Measurements from ENCODE around the gene IL18RAP.

Gene IL18RAP

DNA sequence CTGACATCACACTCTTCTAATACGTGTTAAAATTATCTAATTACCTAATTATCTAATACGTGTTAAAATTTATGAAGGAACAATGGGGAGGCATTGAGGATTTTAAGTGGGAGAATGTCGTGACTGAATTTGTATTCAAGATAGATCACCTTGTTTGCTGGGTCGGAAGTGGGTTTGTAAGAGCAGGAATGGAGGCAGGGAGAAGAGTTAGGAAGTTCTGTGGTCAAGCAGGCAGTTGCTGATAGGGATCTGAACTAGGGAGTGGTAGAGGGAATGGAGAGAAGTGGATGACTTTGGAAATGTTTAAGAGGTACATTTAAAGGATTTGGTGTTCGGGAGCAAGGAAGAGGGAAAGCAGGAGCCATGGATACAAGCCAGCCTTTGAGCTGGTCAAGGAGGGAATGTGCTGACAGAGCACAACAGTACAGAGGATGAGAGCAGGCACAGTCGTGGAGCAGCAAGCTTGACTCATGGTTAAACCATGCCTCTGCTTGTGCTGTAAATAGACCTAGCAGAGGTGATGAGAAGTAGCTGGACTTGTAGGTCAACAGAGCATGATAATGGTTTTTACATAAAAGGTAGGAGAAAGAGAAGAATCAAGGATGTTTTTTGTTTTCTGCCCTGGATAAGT is 16.2 kb downstream of the IL18RAP start:
- TF ChIP-seq, protein P1, sequence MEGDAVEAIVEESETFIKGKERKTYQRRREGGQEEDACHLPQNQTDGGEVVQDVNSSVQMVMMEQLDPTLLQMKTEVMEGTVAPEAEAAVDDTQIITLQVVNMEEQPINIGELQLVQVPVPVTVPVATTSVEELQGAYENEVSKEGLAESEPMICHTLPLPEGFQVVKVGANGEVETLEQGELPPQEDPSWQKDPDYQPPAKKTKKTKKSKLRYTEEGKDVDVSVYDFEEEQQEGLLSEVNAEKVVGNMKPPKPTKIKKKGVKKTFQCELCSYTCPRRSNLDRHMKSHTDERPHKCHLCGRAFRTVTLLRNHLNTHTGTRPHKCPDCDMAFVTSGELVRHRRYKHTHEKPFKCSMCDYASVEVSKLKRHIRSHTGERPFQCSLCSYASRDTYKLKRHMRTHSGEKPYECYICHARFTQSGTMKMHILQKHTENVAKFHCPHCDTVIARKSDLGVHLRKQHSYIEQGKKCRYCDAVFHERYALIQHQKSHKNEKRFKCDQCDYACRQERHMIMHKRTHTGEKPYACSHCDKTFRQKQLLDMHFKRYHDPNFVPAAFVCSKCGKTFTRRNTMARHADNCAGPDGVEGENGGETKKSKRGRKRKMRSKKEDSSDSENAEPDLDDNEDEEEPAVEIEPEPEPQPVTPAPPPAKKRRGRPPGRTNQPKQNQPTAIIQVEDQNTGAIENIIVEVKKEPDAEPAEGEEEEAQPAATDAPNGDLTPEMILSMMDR (IDR thresholded peaks at IDR 0.05; ENCODE audit: low read depth, low read length) = no peak
- Histone ChIP-seq H3K36me3 (no peaks in the 10 kb centered on the region), H3K9me3 (no peaks in the 10 kb centered on the region), H3K27me3 (no peaks in the 10 kb centered on the region), H3K4me1 (no peaks in the 10 kb centered on the region), H3K4me3 (ENCODE audit: low read depth, low read length) (no peak overlapping the region)
- no peak for DNase-seq

GRCh38 chr2:102442967-102443828 is 20.2 kb downstream of the IL18RAP start:
- Histone ChIP-seq H3K9me3 (no peaks in the 10 kb centered on the region), H3K36me3 (no peaks in the 10 kb centered on the region), H3K4me1 (no peaks in the 10 kb centered on the region), H3K4me3 (ENCODE audit: low read depth, low read length) (no peak overlapping the region), H3K27me3 (no peaks in the 10 kb centered on the region)
- TF ChIP-seq, protein P1 (IDR thresholded peaks at IDR 0.05; ENCODE audit: low read depth, low read length) = peak; percentile 47
- no peak for DNase-seq

DNA sequence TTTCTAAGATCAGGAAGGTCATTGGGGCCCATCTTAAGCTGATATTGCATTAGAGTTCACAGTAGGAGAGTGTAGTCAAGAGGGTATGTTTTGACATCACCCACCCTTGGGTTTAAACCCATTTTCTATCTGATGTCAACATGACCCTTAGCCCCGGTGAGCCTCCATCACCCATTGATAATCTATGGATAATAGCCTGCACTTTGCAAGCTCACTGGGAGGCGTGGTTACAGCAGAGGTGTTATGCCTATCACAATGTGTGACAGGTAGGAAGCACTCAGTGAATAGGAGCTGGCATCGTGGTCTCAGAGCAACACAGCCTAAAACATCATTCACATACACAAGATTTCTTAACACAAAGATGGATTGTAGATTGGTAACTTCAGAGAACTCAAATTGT is 21.3 kb downstream of the IL18RAP start:
- Histone ChIP-seq H3K4me1 (no peaks in the 10 kb centered on the region), H3K27me3 (no peaks in the 10 kb centered on the region), H3K9me3 (no peaks in the 10 kb centered on the region), H3K4me3 (ENCODE audit: low read depth, low read length) (no peak overlapping the region), H3K36me3 (no peaks in the 10 kb centered on the region)
- TF ChIP-seq, protein P1 (IDR thresholded peaks at IDR 0.05; ENCODE audit: low read depth, low read length) = no peak
- no peak for DNase-seq

- Histone ChIP-seq H3K4me1 (no peaks in the 10 kb centered on the region), H3K4me3 (ENCODE audit: low read depth, low read length) (no peak overlapping the region), H3K27me3 (no peaks in the 10 kb centered on the region), H3K36me3 (no peaks in the 10 kb centered on the region), H3K9me3 (no peaks in the 10 kb centered on the region)
- DNase-seq = no peak
- TF ChIP-seq, protein P1 (IDR thresholded peaks at IDR 0.05; ENCODE audit: low read depth, low read length) = no peak
Measured at GRCh38 chr2:102446936-102447335, 24.0 kb downstream of the IL18RAP start.

DNA sequence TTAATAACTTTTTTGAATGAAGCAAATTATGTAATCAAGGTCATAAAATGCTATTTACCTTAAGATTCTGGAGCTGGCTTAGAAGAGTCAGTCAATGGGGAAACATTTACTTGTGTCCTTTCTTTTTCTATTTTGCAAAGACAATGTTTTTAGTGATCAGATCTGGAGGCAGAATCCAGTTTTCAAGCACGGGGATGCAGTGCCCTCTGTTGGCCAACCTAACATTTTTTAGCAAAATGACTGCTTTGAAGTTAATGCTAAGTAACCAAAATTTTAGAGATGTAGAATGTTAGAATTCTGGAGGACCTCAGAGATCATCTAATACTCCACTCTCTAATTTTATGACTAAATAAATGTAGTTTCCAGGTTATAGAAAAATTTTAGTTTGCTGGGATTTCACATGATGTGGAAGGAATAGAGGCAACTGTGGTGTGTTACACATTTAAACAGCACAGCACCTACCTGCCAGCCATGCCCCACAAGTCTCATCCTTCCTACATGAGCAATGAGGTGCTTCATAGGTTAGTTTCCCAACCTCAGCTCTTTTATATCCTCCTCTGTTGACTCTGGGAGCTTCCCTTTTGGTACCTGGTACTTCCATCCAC is 26.5 kb downstream of the IL18RAP start:
- Histone ChIP-seq H3K4me3 (ENCODE audit: low read depth, low read length) (no peak overlapping the region), H3K36me3 (no peaks in the 10 kb centered on the region), H3K9me3 (no peaks in the 10 kb centered on the region), H3K4me1 (no peaks in the 10 kb centered on the region), H3K27me3 (no peaks in the 10 kb centered on the region)
- peak; percentile 13 for DNase-seq
- TF ChIP-seq, protein P1 (IDR thresholded peaks at IDR 0.05; ENCODE audit: low read depth, low read length) = peak; percentile 55

Measured in BE2C (cell line).